NCI-H748 (cell line): ENCODE results near the gene ELOA2.
A peak's percentile ranks its signal among the peaks of the same experiment; 100 is the strongest.
"Not testable (repeated sequence)": the region's sequence is repeated elsewhere in the genome, so short reads cannot be mapped to it uniquely, and the experiment has no call there.

Source experiments
- DNase-seq: peaks from one replicate; lab custom pipeline; 2025; ENCODE audit not compliant: unreplicated experiment; lab: John Stamatoyannopoulos, UW

Gene ELOA2

GRCh38 chr18:47035156-47035671 is at the start of gene ELOA2:
Gene ELOA2 (minus strand): TSS chr18:47035621. CDS start chr18:47035264, 357 bp downstream.
- DNase-seq = no peak

- no peak for DNase-seq
Observed at GRCh38 chr18:47081578-47081977, 46.2 kb upstream of the ELOA2 start.

- no peak for DNase-seq
Observed at GRCh38 chr18:47080872-47081271, 45.5 kb upstream of the ELOA2 start.

GRCh38 chr18:47077111-47077510 is 41.7 kb upstream of the ELOA2 start:
- no peak for DNase-seq

- DNase-seq = peak; percentile 26
Observed at GRCh38 chr18:47075098-47075883, 39.9 kb upstream of the ELOA2 start.

- no peak for DNase-seq
Observed at GRCh38 chr18:47067648-47068047, 32.2 kb upstream of the ELOA2 start.

- no peak for DNase-seq
Observed at GRCh38 chr18:47063096-47063495, 27.7 kb upstream of the ELOA2 start.

GRCh38 chr18:47062471-47062870 is 27.1 kb upstream of the ELOA2 start:
- DNase-seq = no peak

- no peak for DNase-seq
Observed at GRCh38 chr18:47054369-47054768, 18.9 kb upstream of the ELOA2 start.

- DNase-seq = peak; percentile 65
Observed at GRCh38 chr18:47050468-47050867, 15.0 kb upstream of the ELOA2 start.

GRCh38 chr18:47040982-47041381 is 5.6 kb upstream of the ELOA2 start:
- no peak for DNase-seq

GRCh38 chr18:47036927-47037578 is 1.6 kb upstream of the ELOA2 start:
- no peak for DNase-seq

- DNase-seq = peak; percentile 48
Observed at GRCh38 chr18:47036298-47036874, 965 bp upstream of the ELOA2 start.

- DNase-seq = not testable (repeated sequence)
Observed at GRCh38 chr18:47034591-47034990, 830 bp downstream of the ELOA2 start.

GRCh38 chr18:47032945-47033344 is 2.5 kb downstream of the ELOA2 start:
- DNase-seq = no peak

GRCh38 chr18:47030887-47031286 is 4.5 kb downstream of the ELOA2 start:
- not testable (repeated sequence) for DNase-seq

- DNase-seq = not testable (repeated sequence)
Observed at GRCh38 chr18:47029684-47030353, 5.6 kb downstream of the ELOA2 start.

GRCh38 chr18:47028738-47029137 is 6.7 kb downstream of the ELOA2 start:
- DNase-seq = not testable (repeated sequence)

- DNase-seq = not testable (repeated sequence)
Observed at GRCh38 chr18:47025557-47026174, 9.8 kb downstream of the ELOA2 start.

- not testable (repeated sequence) for DNase-seq
Observed at GRCh38 chr18:47023769-47024465, 11.5 kb downstream of the ELOA2 start.
